Medulla oblongata (tissue), 1 donor: Measurements from ENCODE around the gene POR.
A peak's percentile ranks its signal among the peaks of the same experiment; 100 is the strongest.

ENCODE experiments used
- DNase-seq: peaks from one replicate; pipeline ENCODE4 v3.0.0-alpha.2; 2015; ENCODE audit errors: extremely low spot score

POR gene

GRCh38 chr7:75953431-75953830, 38.5 kb downstream of the POR start:
- DNase-seq: no peak

DNA sequence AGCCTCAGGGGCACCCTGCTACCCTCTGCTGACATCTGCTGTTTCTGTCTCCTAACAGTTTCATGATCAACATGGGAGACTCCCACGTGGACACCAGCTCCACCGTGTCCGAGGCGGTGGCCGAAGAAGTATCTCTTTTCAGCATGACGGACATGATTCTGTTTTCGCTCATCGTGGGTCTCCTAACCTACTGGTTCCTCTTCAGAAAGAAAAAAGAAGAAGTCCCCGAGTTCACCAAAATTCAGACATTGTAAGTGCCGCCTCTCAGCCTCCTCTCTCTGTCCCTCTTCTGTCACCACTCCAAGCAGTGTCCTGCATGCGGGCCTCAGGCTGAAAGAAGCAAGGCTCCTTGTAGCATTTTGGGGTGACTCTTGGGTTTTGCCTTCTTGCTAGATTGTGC, 39.0 kb downstream of the POR start:
- DNase-seq: peak; percentile 62

DNA sequence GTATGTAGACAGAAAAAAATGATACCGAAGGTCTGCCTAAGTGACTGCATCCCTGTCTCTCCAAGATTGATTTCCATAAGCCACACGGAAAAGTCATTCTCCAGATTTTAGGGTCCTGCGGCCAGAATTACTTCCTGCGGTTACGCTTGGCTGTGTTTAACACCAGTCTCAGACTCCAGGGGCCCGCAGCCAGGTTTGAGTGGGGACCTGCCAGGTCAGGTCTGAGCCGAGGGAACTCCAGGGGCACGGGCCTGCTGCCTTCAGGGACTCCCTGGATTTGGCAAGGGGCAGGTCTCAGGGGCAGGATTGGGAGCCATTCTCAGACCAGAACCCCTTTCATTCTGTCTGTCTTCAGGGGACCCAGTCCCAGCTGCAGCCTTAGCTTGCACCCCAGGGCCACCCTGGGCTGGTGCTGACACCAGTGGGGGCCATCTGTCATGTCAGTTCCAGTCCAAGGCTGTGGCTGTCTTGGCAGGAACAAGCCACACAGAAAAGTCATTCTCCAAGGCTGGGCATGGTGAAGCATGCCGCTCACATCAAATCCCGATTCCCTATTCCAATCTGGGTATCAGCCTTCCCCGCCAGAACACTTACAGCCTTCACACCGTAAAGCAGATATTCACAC, 40.5 kb downstream of the POR start:
- peak; percentile 48 for DNase-seq

DNA sequence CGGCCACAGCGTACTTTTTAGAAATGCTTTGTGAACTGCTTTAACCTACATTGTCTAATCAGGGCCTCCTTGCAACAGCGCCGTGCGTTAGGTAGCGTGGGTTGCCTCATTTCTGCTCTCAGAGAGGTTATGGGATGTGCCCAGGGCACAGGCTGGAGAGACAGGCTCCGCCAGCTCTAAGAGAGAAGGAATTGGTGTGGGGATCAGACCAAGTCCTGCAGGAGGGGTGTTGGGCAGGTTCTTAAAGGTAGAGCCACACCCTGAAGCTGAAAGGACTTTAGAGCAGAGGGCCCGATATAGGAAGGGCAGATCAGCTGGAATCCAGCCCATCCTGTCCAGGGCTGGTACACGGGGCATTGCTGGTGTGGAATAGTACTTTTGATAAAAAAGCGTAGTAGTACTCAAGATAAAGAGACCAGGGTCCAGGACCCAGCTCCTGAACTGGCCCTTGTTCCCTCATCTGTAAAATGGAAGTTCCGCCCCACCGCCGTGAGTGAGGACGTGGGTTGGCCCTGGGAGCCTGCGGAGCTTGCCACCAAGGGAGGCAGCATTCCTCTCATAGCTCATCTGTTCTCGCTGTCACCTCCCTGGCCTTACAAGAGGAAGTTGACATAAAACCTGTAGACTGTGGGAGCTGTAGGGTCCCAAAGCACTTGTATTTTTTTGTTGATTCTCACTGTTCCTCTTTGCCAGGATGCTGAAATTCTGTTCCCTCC, 42.2 kb downstream of the POR start:
- DNase-seq: no peak

GRCh38 chr7:75958802-75959543, 44.0 kb downstream of the POR start:
- no peak for DNase-seq

GRCh38 chr7:75960372-75960771, 45.4 kb downstream of the POR start:
- no peak for DNase-seq

- no peak for DNase-seq
Measured at GRCh38 chr7:75961218-75961617, 46.3 kb downstream of the POR start.

- DNase-seq: no peak
Measured at GRCh38 chr7:75962607-75963380, 47.8 kb downstream of the POR start.

DNA sequence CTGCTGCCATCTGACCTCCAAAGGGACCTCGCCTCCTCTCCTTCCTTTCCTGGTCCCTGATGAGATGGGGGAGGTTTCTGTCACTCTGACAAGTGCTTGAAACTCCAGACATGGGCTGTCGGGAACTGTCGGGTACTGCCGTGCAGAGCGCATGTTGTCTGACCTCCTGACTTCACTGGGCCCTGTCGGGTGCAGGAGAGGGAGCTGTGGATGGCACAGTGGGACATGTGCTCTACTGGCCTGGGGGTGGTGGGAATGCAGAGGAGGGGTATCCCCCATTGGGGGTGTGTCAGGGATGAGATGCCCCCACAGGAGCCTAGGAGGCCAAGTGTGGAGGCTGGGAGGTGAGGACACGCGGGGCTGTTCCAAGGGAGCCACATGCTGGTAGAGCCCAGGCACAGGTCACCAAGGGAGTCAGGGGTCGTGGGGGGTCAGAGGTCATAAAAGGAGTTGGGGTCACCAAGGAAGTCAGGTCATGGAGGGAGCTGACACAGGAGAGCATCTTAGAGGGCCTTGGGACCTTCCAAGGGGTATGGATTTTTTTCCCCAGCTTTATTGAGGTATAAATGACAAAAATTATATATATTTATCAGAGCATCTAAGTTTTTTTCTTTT, 48.5 kb downstream of the POR start:
- no peak for DNase-seq

DNA sequence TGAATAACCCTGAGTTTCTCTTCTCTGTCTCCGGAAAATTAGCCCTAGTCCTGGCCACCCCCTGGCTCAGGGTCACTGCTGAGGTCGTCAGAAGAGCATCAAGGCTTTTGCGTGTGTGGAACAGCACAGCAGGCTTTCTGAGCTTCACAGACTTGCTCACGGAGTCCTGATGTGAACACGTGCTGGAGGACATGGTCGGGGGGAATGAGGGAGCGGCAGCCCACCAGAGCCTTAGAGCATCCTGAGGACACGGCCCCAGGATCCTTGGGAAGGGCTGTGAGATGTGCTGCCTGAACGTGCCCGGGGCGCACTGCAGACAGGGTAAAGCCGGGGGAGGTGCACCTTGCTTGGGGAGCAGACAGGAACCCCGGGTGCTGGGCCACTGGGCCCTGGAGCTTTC, 50.7 kb downstream of the POR start:
- no peak for DNase-seq

DNA sequence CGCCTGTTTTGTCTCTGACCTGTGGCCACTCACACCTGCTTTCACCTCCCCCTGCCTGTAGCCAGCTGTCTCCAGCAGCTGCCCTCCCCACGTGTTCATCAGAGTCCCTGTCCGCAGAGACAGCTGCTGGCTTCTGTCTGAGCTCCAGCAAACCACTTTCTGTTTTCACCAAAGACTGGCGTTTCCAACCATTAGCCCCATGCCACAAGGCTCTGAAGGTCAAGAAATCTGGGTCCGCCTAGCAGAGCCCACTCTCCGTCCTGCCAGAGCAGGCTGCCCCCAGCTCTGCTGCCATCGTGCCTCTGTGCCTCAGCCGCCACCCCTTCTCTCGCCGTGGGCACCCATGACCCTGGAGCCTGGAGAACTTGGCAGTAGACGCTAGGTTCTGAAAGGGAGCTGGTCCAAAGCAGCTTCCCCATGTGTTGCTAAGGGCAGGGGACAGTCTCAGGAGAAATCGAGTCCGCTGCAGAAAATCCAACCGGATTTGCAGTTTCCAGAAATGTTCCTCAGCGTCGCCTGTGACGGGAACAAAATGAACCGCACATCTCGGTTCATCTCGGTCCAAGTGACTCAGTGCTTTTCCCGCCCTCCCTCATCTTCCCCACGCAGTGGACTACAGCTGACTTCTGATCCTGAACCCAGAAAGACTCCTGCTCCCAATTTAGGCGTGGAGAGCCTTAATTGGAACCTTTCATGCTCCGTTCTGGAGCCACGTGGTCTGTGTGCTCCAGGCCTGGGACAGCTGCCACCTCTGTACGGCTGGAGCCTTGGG, 51.4 kb downstream of the POR start:
- peak; percentile 77 for DNase-seq

- DNase-seq: no peak
Measured at GRCh38 chr7:75967055-75967454, 52.1 kb downstream of the POR start.

DNA sequence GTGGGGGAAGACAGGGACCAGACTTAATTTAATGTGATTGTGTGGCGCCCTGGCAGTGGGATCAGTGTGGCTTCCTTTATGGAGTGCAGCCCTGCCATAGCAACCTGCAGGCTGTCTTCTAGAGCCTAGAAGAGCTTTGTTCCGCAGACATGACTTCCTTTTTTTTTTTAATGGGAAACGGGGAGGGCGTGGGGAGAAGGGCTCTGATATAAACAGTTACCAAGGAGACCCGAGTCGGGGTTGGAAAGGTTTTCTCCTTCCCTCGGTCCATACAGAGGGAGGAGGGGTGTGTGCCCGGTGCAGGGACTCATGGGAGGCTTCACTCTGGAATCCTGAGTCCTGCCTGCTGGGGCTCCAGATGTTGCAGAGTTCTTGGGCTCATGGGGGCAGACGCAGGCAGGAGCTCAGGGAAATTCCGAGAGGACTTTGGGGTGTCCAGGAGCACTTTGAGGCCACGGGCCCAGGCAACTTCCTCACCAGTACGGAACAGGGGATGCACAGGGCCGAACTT, 52.6 kb downstream of the POR start:
- peak; percentile 51 for DNase-seq

GRCh38 chr7:75968012-75968411, 53.1 kb downstream of the POR start:
- no peak for DNase-seq

DNA sequence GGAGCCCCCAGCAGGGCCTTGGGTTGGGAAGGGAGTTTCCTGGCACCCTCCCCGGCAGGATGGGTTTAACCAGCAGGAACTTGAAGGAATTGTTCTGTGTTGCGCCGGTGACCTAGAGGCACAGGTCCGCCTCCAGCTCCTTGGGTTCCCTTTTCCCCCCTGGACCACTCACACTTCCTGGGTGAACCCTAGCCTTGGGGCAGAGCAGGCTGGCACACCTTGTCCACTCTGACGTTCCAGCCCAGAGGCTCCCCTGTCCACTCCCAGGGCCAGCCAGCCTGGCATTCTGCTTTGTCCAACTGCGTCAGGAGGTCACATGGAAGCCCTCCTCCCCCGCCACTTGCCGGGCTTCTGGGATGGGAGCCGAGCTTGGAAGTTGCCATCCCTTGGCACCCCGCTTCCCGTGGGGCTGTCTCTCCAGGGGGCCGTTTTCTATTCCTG, 53.6 kb downstream of the POR start:
- DNase-seq: peak; percentile 88

DNA sequence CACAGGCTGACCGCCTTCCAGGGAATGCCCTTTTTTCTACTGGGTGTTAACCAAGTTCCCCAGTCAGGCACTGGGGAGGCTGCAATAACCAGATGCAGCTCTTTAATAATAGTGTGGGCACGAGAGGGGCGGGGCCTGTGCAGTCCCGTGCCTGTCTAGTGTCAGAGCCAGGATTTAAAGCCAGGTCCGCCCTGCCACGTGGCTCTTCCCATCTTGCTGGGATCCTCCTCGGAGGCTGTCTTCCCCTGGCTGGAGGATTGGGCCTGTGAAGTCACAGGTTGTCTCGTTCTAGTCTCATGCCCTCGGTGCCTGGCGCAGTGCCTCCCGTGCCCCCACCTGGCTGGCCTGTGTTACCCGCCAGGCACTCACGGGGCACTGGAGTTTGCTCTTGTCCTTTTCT, 54.2 kb downstream of the POR start:
- DNase-seq: no peak

- no peak for DNase-seq
Measured at GRCh38 chr7:75969704-75970498, 54.9 kb downstream of the POR start.

DNA sequence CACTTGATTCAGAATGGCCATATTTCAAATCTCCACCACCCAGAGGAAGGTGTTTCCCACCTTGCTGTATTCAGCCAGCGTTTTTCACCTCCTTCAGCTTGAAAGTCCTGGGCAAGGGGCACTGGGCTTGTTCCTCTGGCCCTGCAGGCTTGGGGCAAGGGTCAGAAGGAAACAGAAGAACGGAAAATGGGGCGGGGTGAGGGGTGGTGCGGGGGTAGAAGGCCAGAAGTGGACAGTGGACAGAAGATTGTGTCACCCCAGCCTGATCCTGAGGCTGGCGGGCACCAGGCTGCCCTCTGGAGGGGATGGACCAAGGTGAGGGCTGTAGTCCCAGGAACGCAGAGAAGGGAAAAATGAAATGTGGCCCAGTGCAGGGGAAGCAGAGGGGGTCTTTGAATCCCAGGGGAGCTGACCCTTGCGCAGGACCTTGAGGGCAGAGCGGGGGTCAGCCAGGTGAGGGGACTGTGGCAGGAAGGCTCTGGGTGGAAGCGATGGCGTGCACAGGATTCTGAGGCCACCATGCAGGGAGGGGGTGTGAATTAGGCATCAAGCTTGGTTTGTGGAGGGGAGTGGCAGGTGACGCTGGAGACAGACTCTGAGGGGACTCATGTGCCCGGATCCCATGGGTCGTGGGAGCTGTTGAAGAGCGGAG, 56.5 kb downstream of the POR start:
- DNase-seq: no peak
